ENCODE measurements around the gene GSK3A. TPM values are rescaled to one million over a fixed set of nuclear protein-coding genes. Genes with fewer than 3 reads are reported as not detected.

GSK3A gene
- total and polyA plus RNA-seq, 2 of the 4 experiments (the other 2 are of a cell fraction), result 8.1 to 43.3 TPM

DNA sequence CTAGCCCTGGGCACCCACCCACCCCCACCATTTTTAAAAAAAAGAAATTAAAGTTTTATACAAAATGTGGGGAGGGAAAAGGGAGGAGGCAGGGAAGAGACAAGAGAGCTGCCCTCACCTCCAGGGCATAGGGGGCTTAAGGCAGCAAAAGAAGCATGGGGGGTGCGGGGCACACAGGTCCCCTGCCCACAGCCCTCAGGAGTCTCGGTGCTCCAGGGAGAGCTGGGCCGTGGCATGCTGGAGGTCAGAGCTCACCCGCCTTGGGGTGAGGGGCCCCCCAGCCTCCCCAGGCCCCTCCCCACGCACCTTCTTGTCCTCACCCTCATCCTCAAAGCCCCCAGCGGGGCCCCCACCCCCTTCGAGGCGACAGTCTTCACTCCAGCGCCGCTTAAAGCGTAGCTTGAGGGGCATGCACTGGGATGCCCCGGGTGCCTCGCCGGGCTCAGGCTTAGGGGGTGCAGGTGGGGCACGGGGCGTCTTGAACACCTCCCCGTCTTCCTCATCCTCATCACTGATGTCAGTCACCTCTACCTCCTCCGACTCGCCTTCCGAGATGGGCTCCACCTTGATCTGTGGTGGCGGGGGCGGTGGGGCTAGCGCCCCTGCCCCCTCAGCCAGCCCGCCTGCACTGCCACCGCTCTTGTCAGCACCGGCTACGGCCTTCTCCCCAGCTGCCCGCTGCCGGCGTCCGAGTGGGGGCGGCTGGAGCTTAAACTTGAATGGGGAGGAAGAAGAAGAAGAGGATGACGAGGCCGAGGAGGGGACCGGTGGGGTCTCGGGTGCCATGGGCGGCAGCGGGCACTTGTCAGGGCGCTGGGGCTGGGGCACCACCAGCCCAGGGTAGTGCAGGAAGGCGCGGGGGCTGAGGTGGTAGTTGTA, 6.1 kb upstream of the GSK3A start:
- Histone ChIP-seq H3K4ac (ENCODE audit: low read depth, low read length) (no peak overlapping the region), H2BK5ac (ENCODE audit: low read depth, low read length, poor library complexity, severe bottlenecking) (no peak overlapping the region), H2BK120ac (ENCODE audit: low read depth, low read length) (no peak overlapping the region), H3K23ac (ENCODE audit: low read depth, low read length) (no peak overlapping the region), H3K56ac (ENCODE audit: extremely low read depth, insufficient read depth, low read length) (no peak overlapping the region), H3K4me1 (ENCODE audit: control insufficient read depth, insufficient read depth, low read length) (peaks cover 27% of the 10 kb centered on the region), H2BK15ac (ENCODE audit: low read depth, low read length) (no peak overlapping the region), H3K18ac (ENCODE audit: low read depth, low read length) (no peak overlapping the region), H3K4me2 (ENCODE audit: low read depth, low read length) (no peak overlapping the region), H3K79me1 (ENCODE audit: low read depth in 1 of 2, low read length in 2 of 2) (peaks cover 6 to 66% of the 10 kb centered on the region in 2 experiments; a peak in 3 of 4 replicates), H3K4me3 (ENCODE audit: insufficient read depth, low read depth, low read length) (no peak overlapping the region), H4K20me1 (ENCODE audit: insufficient read depth, low read length) (peaks cover 54% of the 10 kb centered on the region), H2AFZ (replicated peaks; ENCODE audit: low read length, poor library complexity) (no peak overlapping the region), H3K27ac (ENCODE audit: insufficient read depth, low read length) (no peak overlapping the region), H2BK20ac (ENCODE audit: low read depth, low read length) (no peak overlapping the region), H3K14ac (replicated peaks; ENCODE audit: low read depth, low read length) (no peak overlapping the region), H4K5ac (ENCODE audit: low read depth, low read length) (no peak overlapping the region), H4K91ac (ENCODE audit: insufficient read depth, low read depth, low read length) (no peak overlapping the region), H3K9me3 (ENCODE audit: control insufficient read depth, insufficient read depth, low read length) (no peaks in the 10 kb centered on the region), H2AK5ac (ENCODE audit: low read depth, low read length) (no peak overlapping the region), H3K9ac (ENCODE audit: low read depth, low read length) (no peak overlapping the region), H3K9me1 (ENCODE audit: insufficient read depth, low read length) (peaks cover 7% of the 10 kb centered on the region; the same call in 1 of the 2 replicates), H3K27me3 (ENCODE audit: control insufficient read depth, insufficient read depth, low read length) (no peaks in the 10 kb centered on the region), H3K36me3 (ENCODE audit: control insufficient read depth, insufficient read depth, low read length) (peaks cover 15% of the 10 kb centered on the region), H4K8ac (ENCODE audit: low read depth in 2 of 2, low read length in 2 of 2) (no peak overlapping the region), H2AK9ac (replicated peaks; ENCODE audit: low read depth, low read length, poor library complexity) (no peak overlapping the region)
- POLR2A ChIA-PET (ENCODE audit: unreplicated experiment), result interaction anchor here (0.5 to 0.6 kb wide), 2 partner anchors 43 to 125 kb away, joined by 3 to 4 read pairs; no protein-coding TSS in a partner anchor
- ATAC-seq (ENCODE audit: low read depth) (no peak), DNase-seq (no peak)
- in situ Hi-C loops (cut with MboI; ENCODE audit: low sequenced_read_pairs), result no loop called here
- intact Hi-C loops (cut with micrococcal nuclease), result no loop called here
- TF ChIP-seq NFE2L2 (IDR thresholded peaks at IDR 0.05; ENCODE audit: low read depth, low read length), result no peak
- no peak for TF ChIP-seq SMC3 (IDR thresholded peaks at IDR 0.05; ENCODE audit: low read depth, low read length)
- no peak for TF ChIP-seq RCOR1 (IDR thresholded peaks at IDR 0.05; ENCODE audit: insufficient replicate concordance, low read length)
- no peak for TF ChIP-seq CHD1 (IDR thresholded peaks at IDR 0.05; ENCODE audit: low read depth, low read length)
- TF ChIP-seq, protein P1, sequence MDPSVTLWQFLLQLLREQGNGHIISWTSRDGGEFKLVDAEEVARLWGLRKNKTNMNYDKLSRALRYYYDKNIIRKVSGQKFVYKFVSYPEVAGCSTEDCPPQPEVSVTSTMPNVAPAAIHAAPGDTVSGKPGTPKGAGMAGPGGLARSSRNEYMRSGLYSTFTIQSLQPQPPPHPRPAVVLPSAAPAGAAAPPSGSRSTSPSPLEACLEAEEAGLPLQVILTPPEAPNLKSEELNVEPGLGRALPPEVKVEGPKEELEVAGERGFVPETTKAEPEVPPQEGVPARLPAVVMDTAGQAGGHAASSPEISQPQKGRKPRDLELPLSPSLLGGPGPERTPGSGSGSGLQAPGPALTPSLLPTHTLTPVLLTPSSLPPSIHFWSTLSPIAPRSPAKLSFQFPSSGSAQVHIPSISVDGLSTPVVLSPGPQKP (IDR thresholded peaks at IDR 0.05; ENCODE audit: borderline replicate concordance, low read depth, low read length), result no peak
- TF ChIP-seq MXI1 (IDR thresholded peaks at IDR 0.05; ENCODE audit: borderline replicate concordance, low read depth, low read length), result no peak
- no peak for TF ChIP-seq MAFK (IDR thresholded peaks at IDR 0.05; ENCODE audit: low read depth, low read length)
- TF ChIP-seq BHLHE40 (IDR thresholded peaks at IDR 0.05; ENCODE audit: low read depth, low read length), result no peak
- no peak for TF ChIP-seq POLR2A (IDR thresholded peaks at IDR 0.05; ENCODE audit: low read depth, low read length)
- TF ChIP-seq, protein P2, sequence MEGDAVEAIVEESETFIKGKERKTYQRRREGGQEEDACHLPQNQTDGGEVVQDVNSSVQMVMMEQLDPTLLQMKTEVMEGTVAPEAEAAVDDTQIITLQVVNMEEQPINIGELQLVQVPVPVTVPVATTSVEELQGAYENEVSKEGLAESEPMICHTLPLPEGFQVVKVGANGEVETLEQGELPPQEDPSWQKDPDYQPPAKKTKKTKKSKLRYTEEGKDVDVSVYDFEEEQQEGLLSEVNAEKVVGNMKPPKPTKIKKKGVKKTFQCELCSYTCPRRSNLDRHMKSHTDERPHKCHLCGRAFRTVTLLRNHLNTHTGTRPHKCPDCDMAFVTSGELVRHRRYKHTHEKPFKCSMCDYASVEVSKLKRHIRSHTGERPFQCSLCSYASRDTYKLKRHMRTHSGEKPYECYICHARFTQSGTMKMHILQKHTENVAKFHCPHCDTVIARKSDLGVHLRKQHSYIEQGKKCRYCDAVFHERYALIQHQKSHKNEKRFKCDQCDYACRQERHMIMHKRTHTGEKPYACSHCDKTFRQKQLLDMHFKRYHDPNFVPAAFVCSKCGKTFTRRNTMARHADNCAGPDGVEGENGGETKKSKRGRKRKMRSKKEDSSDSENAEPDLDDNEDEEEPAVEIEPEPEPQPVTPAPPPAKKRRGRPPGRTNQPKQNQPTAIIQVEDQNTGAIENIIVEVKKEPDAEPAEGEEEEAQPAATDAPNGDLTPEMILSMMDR (conservative IDR thresholded peaks at IDR 0.05; ENCODE audit: low read depth, low read length), result no peak
- TF ChIP-seq RFX5 (IDR thresholded peaks at IDR 0.05; ENCODE audit: low read depth, low read length), result no peak
- no peak for TF ChIP-seq FOS (IDR thresholded peaks at IDR 0.05; ENCODE audit: low read depth, low read length)
- TF ChIP-seq MAZ (IDR thresholded peaks at IDR 0.05; ENCODE audit: borderline replicate concordance, low read depth, low read length), result no peak
- TF ChIP-seq RAD21 (IDR thresholded peaks at IDR 0.05; ENCODE audit: low read length), result no peak
- BruUV-seq (replicated peaks), result no TSS peak
- CTCF ChIA-PET, result no interaction called here
- WGBS, 2 experiments (ENCODE audit: extremely low coverage in 2 of 2, insufficient read length in 1 of 2), result 93% methylated on average over 14 of the region's 41 CpGs; no CpG with 5 or more reads in 1 of the 2 experiments
- dilution Hi-C loops (cut with HindIII; ENCODE audit: low sequenced_read_pairs, unreplicated experiment), result no loop called here

All from IMR-90 (cell line).